GM12875 (cell line): ENCODE measurements around the gene TECTA.

Experiments used
- H3K4me3 ChIP-seq: one replicate; pipeline ENCODE4 v1.5.1; 2011; ENCODE audit warnings: low read depth, low read length, control low read depth
- CTCF ChIP-seq: IDR thresholded peaks from 2 replicates; pipeline ENCODE4 v1.5.1; 2011; ENCODE audit warnings: low read depth, mild to moderate bottlenecking, control low read depth, inconsistent platforms, low read length, moderate library complexity, borderline replicate concordance; ENCODE audit not compliant: insufficient read depth

Gene TECTA

GRCh38 chr11:121070951-121071845, 29.8 kb upstream of the TECTA start:
- no peak for TF ChIP-seq CTCF
- H3K4me3 ChIP-seq: no peak overlapping the region

- no peak overlapping the region for H3K4me3 ChIP-seq
- TF ChIP-seq CTCF: no peak
Observed at GRCh38 chr11:121071846-121072450, 29.1 kb upstream of the TECTA start.

GRCh38 chr11:121081321-121081720, 19.7 kb upstream of the TECTA start:
- no peak overlapping the region for H3K4me3 ChIP-seq
- TF ChIP-seq CTCF: no peak

GRCh38 chr11:121082219-121082618, 18.8 kb upstream of the TECTA start:
- H3K4me3 ChIP-seq: no peak overlapping the region

GRCh38 chr11:121082670-121083069, 18.4 kb upstream of the TECTA start:
- TF ChIP-seq CTCF: no peak
- H3K4me3 ChIP-seq: no peak overlapping the region

More at GRCh38 chr11:121082219-121082618, 18.8 kb upstream of the TECTA start:
- no peak for TF ChIP-seq CTCF

GRCh38 chr11:121086866-121087265, 14.2 kb upstream of the TECTA start:
- no peak for TF ChIP-seq CTCF
- no peak overlapping the region for H3K4me3 ChIP-seq

- no peak for TF ChIP-seq CTCF
- H3K4me3 ChIP-seq: no peak overlapping the region
Observed at GRCh38 chr11:121089566-121089965, 11.5 kb upstream of the TECTA start.
